Measurements from ENCODE around the gene PDE7B.

Gene PDE7B

DNA sequence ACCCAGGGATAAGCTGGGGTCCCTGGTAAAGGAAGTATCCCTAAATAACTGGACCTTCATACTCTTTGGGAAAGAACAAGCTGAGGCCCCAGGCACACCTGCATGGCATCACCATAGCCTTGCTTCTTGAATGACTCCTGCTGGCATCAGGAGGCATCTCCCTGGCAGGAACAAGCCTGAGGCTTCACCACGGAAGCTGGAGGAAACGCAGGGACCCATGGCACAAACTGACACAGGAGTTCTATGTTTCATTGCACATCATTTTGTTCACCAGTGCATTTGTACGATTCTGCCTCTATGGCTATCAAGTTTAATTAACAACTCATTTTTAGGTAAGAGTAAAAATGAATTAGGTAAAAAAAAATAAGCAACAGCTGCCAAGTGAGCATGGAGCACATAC, 619 bp upstream of the PDE7B start:
- no peak for TF ChIP-seq CTCF (conservative IDR thresholded peaks at IDR 0.05)
- H3K27ac ChIP-seq: peak overlapping the region; percentile 15; the same call in 1 of the 2 replicates

DNA sequence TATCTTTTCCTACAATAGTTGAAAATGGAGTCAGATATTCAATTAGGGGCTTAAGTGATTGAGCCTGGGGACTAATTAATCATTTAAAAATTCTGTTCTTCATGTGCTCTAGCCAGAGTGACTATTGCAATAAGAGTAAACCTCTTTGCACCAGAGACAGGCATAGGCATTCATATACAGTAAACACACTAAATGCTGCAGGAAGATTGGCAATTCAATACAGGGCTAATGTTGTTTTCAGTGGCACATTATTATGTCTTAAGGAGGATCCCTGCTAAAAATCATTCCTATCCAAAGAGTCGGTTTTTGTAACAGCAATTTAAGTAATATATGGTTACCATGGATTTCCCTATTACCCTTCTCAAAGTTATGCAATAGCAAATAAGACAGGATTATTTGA, 1.2 kb downstream of the PDE7B start:
- H3K27ac ChIP-seq: 0 out of 2 replicates have a peak overlapping the region, but pooled peaks have one; percentile 29
- no peak for TF ChIP-seq CTCF (conservative IDR thresholded peaks at IDR 0.05)

GRCh38 chr6:135853227-135853626, 1.7 kb downstream of the PDE7B start:
- H3K27ac ChIP-seq: 0 out of 2 replicates have a peak overlapping the region, but pooled peaks have one; percentile 29
- TF ChIP-seq CTCF (conservative IDR thresholded peaks at IDR 0.05): no peak

DNA sequence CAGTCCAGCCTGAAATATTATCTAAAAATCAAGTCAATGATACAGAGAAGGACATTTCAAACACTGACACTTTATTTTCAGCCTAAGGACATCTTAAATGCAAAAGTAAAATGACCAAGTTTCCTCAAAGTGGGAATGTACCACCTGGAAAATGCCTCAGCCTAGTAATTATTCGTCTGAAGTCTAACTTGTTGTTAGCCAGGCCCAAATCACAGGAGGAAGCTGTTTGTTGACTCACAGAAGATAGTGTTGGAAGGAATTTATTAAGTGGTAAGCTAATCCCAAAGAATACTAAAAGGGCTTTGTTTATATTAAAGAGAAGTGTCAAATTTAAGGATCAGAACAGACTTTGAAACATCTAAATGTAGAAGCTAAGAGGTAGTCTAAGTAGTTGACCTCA, 2.5 kb downstream of the PDE7B start:
- no peak for TF ChIP-seq CTCF (conservative IDR thresholded peaks at IDR 0.05)
- H3K27ac ChIP-seq: 0 out of 2 replicates have a peak overlapping the region, but pooled peaks have one; percentile 29

- TF ChIP-seq CTCF (conservative IDR thresholded peaks at IDR 0.05): no peak
- no peak overlapping the region for H3K27ac ChIP-seq
Measured at GRCh38 chr6:135854799-135855198, 3.3 kb downstream of the PDE7B start.

DNA sequence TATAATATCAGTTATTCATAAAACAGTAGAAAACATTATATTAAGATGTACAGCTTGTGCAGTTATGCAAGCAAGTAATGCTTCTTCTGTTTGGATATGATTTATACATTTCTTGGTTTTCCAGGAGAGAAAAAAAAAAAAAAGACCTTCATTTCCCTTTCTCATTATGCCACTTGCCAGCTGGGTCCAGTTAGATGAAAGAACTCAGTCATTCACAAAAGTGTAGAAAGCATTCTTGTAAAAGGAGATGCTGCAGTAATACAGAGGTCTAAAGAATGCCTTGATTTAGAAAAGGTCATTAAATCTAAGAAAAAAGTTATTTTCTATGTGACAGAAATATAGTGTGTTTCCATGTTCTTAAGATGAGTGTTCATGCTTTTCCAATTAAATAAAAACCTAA, 7.4 kb downstream of the PDE7B start:
- TF ChIP-seq CTCF (conservative IDR thresholded peaks at IDR 0.05): no peak
- no peak overlapping the region for H3K27ac ChIP-seq

- no peak overlapping the region for H3K27ac ChIP-seq
Measured at GRCh38 chr6:135860361-135860760, 8.9 kb downstream of the PDE7B start.

More at GRCh38 chr6:135860361-135860760, 8.9 kb downstream of the PDE7B start:
- no peak for TF ChIP-seq CTCF (conservative IDR thresholded peaks at IDR 0.05)
